WTC11 (cell line): ENCODE measurements around the gene LDLRAD4.

ENCODE experiments used
- ATF2 ChIP-seq: sonication (generic); formaldehyde crosslinking; IDR thresholded peaks from 2 replicates; pipeline ENCODE4 v1.8.1; 2022; ENCODE audit warnings: low read depth, missing genetic modification reagents, borderline replicate concordance
- CREM ChIP-seq: sonication (generic); formaldehyde crosslinking; IDR thresholded peaks from 2 replicates; pipeline ENCODE4 v1.8.1; 2022; ENCODE audit warnings: mild to moderate bottlenecking, missing genetic modification reagents, moderate library complexity
- ETV6 ChIP-seq: sonication (generic); formaldehyde crosslinking; IDR thresholded peaks from 2 replicates; pipeline ENCODE4 v1.8.1; 2022; ENCODE audit warnings: mild to moderate bottlenecking, missing genetic modification reagents
- GABPB1 ChIP-seq: sonication (generic); formaldehyde crosslinking; IDR thresholded peaks from 2 replicates; pipeline ENCODE4 v1.8.1; 2023; ENCODE audit warnings: mild to moderate bottlenecking, missing genetic modification reagents
- HMGXB4 ChIP-seq: sonication (generic); formaldehyde crosslinking; IDR thresholded peaks from 2 replicates; pipeline ENCODE4 v1.8.1; 2023; ENCODE audit warnings: mild to moderate bottlenecking, moderate library complexity, missing genetic modification reagents
- KAT7 ChIP-seq: sonication (generic); formaldehyde crosslinking; IDR thresholded peaks from 2 replicates; pipeline ENCODE4 v1.8.1; 2023; ENCODE audit warnings: missing genetic modification reagents, mild to moderate bottlenecking, borderline replicate concordance
- MAX ChIP-seq: sonication (generic); formaldehyde crosslinking; IDR thresholded peaks from 2 replicates; pipeline ENCODE4 v1.8.0; 2022; ENCODE audit warnings: mild to moderate bottlenecking, missing genetic modification reagents
- NFYB ChIP-seq: sonication (generic); formaldehyde crosslinking; conservative IDR thresholded peaks from 2 replicates; pipeline ENCODE4 v1.8.0; 2022; ENCODE audit warnings: low read depth, missing genetic modification reagents
- NR3C1 ChIP-seq: sonication (generic); formaldehyde crosslinking; conservative IDR thresholded peaks from 2 replicates; pipeline ENCODE4 v1.8.1; 2023; ENCODE audit warnings: low read depth, mild to moderate bottlenecking, missing genetic modification reagents
- USF1 ChIP-seq: sonication (generic); formaldehyde crosslinking; IDR thresholded peaks from 2 replicates; pipeline ENCODE4 v1.8.0; 2022; ENCODE audit warnings: mild to moderate bottlenecking, missing genetic modification reagents
- ZNF512 ChIP-seq: sonication (generic); formaldehyde crosslinking; IDR thresholded peaks from 2 replicates; pipeline ENCODE4 v1.8.1; 2022; ENCODE audit warnings: missing genetic modification reagents, borderline replicate concordance
- TF ChIP-seq, protein P1 (sequence below): fragments of 200-600 bp; IDR thresholded peaks from 2 replicates; pipeline ENCODE4 v1.8.0; 2022; ENCODE audit warnings: antibody characterized with exemption
- TF ChIP-seq, protein P2 (sequence below): sonication (generic); formaldehyde crosslinking; IDR thresholded peaks from 2 replicates; pipeline ENCODE4 v1.8.1; 2023; ENCODE audit warnings: mild to moderate bottlenecking, missing genetic modification reagents

- TF ChIP-seq, protein P1, sequence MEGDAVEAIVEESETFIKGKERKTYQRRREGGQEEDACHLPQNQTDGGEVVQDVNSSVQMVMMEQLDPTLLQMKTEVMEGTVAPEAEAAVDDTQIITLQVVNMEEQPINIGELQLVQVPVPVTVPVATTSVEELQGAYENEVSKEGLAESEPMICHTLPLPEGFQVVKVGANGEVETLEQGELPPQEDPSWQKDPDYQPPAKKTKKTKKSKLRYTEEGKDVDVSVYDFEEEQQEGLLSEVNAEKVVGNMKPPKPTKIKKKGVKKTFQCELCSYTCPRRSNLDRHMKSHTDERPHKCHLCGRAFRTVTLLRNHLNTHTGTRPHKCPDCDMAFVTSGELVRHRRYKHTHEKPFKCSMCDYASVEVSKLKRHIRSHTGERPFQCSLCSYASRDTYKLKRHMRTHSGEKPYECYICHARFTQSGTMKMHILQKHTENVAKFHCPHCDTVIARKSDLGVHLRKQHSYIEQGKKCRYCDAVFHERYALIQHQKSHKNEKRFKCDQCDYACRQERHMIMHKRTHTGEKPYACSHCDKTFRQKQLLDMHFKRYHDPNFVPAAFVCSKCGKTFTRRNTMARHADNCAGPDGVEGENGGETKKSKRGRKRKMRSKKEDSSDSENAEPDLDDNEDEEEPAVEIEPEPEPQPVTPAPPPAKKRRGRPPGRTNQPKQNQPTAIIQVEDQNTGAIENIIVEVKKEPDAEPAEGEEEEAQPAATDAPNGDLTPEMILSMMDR: no peak
- TF ChIP-seq ATF2 (CRISPR knock-in tag) (no peak), USF1 (CRISPR knock-in tag) (no peak), MAX (CRISPR knock-in tag) (no peak), NR3C1 (CRISPR knock-in tag) (no peak), KAT7 (CRISPR knock-in tag) (no peak), CREM (CRISPR knock-in tag) (no peak), NFYB (CRISPR knock-in tag) (no peak), ZNF512 (CRISPR knock-in tag) (no peak), HMGXB4 (CRISPR knock-in tag) (no peak), ETV6 (no peak), GABPB1 (no peak)
- TF ChIP-seq, protein P2, sequence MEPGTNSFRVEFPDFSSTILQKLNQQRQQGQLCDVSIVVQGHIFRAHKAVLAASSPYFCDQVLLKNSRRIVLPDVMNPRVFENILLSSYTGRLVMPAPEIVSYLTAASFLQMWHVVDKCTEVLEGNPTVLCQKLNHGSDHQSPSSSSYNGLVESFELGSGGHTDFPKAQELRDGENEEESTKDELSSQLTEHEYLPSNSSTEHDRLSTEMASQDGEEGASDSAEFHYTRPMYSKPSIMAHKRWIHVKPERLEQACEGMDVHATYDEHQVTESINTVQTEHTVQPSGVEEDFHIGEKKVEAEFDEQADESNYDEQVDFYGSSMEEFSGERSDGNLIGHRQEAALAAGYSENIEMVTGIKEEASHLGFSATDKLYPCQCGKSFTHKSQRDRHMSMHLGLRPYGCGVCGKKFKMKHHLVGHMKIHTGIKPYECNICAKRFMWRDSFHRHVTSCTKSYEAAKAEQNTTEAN: no peak
Observed at GRCh38 chr18:13324880-13325279, 106.3 kb downstream of the LDLRAD4 start.
